ENCODE measurements around the gene GGPS1. TPM values are rescaled to one million over a fixed set of nuclear protein-coding genes. Genes with fewer than 3 reads are reported as not detected.

GGPS1 gene
- total and polyA plus RNA-seq, 2 experiments from 2014 or later, result 32.6 to 36.3 TPM

GRCh38 chr1:235336903-235337302, 8.5 kb downstream of the GGPS1 start:
- DNase-seq (ENCODE audit: low spot score), result no peak
- no peak overlapping the region for H3K4me3 ChIP-seq
- H3K27me3 ChIP-seq, result no peaks in the 10 kb centered on the region
- H3K9me2 ChIP-seq (replicated peaks; ENCODE audit: insufficient read depth), result no peaks in the 10 kb centered on the region
- TF ChIP-seq EZH2phosphoT487 (IDR thresholded peaks at IDR 0.05; ENCODE audit: low read depth, severe bottlenecking, unreplicated experiment) (no peak), EZH2 (IDR thresholded peaks at IDR 0.05; ENCODE audit: borderline replicate concordance) (no peak), CTCF (IDR thresholded peaks at IDR 0.05; ENCODE audit: poor library complexity) (no peak)
- 85% methylated on average over 4 of the region's 4 CpGs for WGBS (ENCODE audit: low lambda C conversion rate, missing lambda C conversion rate)
- H3K4me1 ChIP-seq (ENCODE audit: insufficient read depth), result peaks cover under 1% of the 10 kb centered on the region
- no peaks in the 10 kb centered on the region for H3K9me3 ChIP-seq (ENCODE audit: low read depth)
- no peak overlapping the region for H2AFZ ChIP-seq
- peaks cover 70% of the 10 kb centered on the region for H3K79me2 ChIP-seq
- no peaks in the 10 kb centered on the region for H3K36me3 ChIP-seq (replicated peaks; ENCODE audit: insufficient read depth, low read depth)
- peak overlapping the region; percentile 40 for H3K4me2 ChIP-seq
- H4K20me1 ChIP-seq (ENCODE audit: insufficient read depth, poor library complexity, severe bottlenecking), result peaks cover 22% of the 10 kb centered on the region
- no peak overlapping the region for H3K27ac ChIP-seq

- Histone ChIP-seq H3K79me2 (peaks cover 41% of the 10 kb centered on the region), H3K4me3 (no peak overlapping the region), H3K9me3 (ENCODE audit: low read depth) (no peaks in the 10 kb centered on the region), H3K4me2 (no peak overlapping the region), H3K9me2 (replicated peaks; ENCODE audit: insufficient read depth) (no peaks in the 10 kb centered on the region), H3K4me1 (ENCODE audit: insufficient read depth) (no peaks in the 10 kb centered on the region), H3K27ac (no peak overlapping the region), H3K27me3 (no peaks in the 10 kb centered on the region), H4K20me1 (ENCODE audit: insufficient read depth, poor library complexity, severe bottlenecking) (peaks cover 8% of the 10 kb centered on the region), H3K36me3 (replicated peaks; ENCODE audit: insufficient read depth, low read depth) (no peaks in the 10 kb centered on the region), H2AFZ (no peak overlapping the region)
- DNase-seq (ENCODE audit: low spot score), result no peak
- 83% methylated on average over 8 of the region's 8 CpGs for WGBS (ENCODE audit: low lambda C conversion rate, missing lambda C conversion rate)
- TF ChIP-seq EZH2 (IDR thresholded peaks at IDR 0.05; ENCODE audit: borderline replicate concordance) (no peak), EZH2phosphoT487 (IDR thresholded peaks at IDR 0.05; ENCODE audit: low read depth, severe bottlenecking, unreplicated experiment) (no peak), CTCF (IDR thresholded peaks at IDR 0.05; ENCODE audit: poor library complexity) (no peak)
These were observed 11.4 kb downstream of the GGPS1 start for GRCh38 chr1:235339746-235340145.

- Histone ChIP-seq H3K79me2 (peaks cover 26% of the 10 kb centered on the region), H3K9me3 (ENCODE audit: low read depth) (no peaks in the 10 kb centered on the region), H3K4me1 (ENCODE audit: insufficient read depth) (no peaks in the 10 kb centered on the region), H3K27me3 (no peaks in the 10 kb centered on the region), H3K4me2 (no peak overlapping the region), H2AFZ (no peak overlapping the region), H3K36me3 (replicated peaks; ENCODE audit: insufficient read depth, low read depth) (no peaks in the 10 kb centered on the region), H3K9me2 (replicated peaks; ENCODE audit: insufficient read depth) (no peaks in the 10 kb centered on the region), H4K20me1 (ENCODE audit: insufficient read depth, poor library complexity, severe bottlenecking) (peaks cover 2% of the 10 kb centered on the region), H3K27ac (no peak overlapping the region), H3K4me3 (no peak overlapping the region)
- TF ChIP-seq CTCF (IDR thresholded peaks at IDR 0.05; ENCODE audit: poor library complexity) (no peak), EZH2 (IDR thresholded peaks at IDR 0.05; ENCODE audit: borderline replicate concordance) (no peak), EZH2phosphoT487 (IDR thresholded peaks at IDR 0.05; ENCODE audit: low read depth, severe bottlenecking, unreplicated experiment) (no peak)
- WGBS (ENCODE audit: low lambda C conversion rate, missing lambda C conversion rate), result 70% methylated on average over 1 of the region's 1 CpG
- no peak for DNase-seq (ENCODE audit: low spot score)
These were observed 13.0 kb downstream of the GGPS1 start for GRCh38 chr1:235341334-235341733.

GRCh38 chr1:235342039-235342438, 13.7 kb downstream of the GGPS1 start:
- no peaks in the 10 kb centered on the region for H3K36me3 ChIP-seq (replicated peaks; ENCODE audit: insufficient read depth, low read depth)
- no peak for DNase-seq (ENCODE audit: low spot score)
- no peak overlapping the region for H3K4me2 ChIP-seq
- no peak overlapping the region for H3K27ac ChIP-seq
- 71% methylated on average over 6 of the region's 6 CpGs for WGBS (ENCODE audit: low lambda C conversion rate, missing lambda C conversion rate)
- TF ChIP-seq EZH2phosphoT487 (IDR thresholded peaks at IDR 0.05; ENCODE audit: low read depth, severe bottlenecking, unreplicated experiment) (no peak), CTCF (IDR thresholded peaks at IDR 0.05; ENCODE audit: poor library complexity) (no peak), EZH2 (IDR thresholded peaks at IDR 0.05; ENCODE audit: borderline replicate concordance) (no peak)
- no peaks in the 10 kb centered on the region for H3K4me1 ChIP-seq (ENCODE audit: insufficient read depth)
- H2AFZ ChIP-seq, result no peak overlapping the region
- H3K9me2 ChIP-seq (replicated peaks; ENCODE audit: insufficient read depth), result no peaks in the 10 kb centered on the region
- H3K27me3 ChIP-seq, result no peaks in the 10 kb centered on the region
- peaks cover 21% of the 10 kb centered on the region for H3K79me2 ChIP-seq
- H3K9me3 ChIP-seq (ENCODE audit: low read depth), result no peaks in the 10 kb centered on the region
- H3K4me3 ChIP-seq, result no peak overlapping the region
- H4K20me1 ChIP-seq (ENCODE audit: insufficient read depth, poor library complexity, severe bottlenecking), result no peaks in the 10 kb centered on the region

Data from hepatocyte (in vitro differentiated cells).